ENCODE results near the gene POC1B.

POC1B gene

DNA sequence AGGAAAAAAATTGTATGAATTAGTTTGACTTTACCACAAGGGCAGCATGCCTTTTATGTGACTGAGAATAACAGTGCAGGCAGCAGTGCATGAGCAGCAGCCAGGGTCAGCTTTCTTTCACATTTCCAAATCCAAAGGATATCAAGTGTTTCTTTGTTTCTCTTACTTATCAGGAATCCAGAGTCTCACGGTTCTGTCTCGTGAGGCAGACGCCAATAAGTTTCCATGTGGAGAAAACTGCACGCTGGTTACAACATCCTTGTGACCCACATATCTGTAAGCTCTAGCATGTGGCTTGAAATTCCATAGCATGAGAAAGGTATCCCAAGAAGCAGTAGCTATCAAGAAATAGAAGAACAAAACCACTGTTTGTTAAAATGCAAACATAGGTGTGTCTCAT is 28.8 kb downstream of the POC1B start:
- DNase-seq (ENCODE audit: low spot score) = no peak

DNA sequence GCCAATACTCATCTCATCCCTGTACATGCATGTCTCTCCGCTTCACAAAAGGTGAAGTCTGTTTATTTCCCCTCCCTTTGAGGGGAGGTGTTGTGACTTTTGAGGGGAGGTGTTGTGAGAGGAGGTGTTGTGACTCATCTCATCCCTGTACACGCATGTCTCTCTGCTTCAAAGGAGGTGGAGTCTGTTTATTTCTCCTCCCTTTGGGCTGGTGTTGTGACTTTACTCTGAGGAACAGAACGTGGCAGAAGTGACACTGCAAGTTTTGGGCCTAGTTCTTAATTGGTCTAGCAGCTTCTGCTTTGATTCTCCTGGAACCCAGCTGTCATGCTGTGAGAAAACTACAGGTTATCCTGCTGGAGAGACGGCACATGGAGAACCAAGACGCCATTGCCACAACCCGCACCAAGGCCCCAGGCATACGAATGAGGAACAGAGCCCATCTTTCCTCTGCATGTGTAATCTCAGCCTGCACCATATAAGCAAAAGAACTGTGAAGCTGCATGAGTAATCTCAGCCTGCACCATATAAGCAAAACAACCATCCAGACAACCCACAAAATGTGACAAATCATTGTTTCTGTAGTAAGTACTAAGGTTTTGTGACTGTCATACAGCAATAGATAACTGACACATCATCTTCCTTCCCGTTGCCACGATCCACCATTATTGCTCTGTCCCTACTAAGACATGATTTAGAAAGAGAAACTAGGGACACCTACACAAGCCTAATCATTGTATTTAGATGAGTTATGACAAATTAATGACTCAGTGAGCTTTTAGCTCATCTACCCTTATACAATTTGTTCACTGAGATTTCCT is 31.2 kb downstream of the POC1B start:
- DNase-seq (ENCODE audit: low spot score) = no peak

DNA sequence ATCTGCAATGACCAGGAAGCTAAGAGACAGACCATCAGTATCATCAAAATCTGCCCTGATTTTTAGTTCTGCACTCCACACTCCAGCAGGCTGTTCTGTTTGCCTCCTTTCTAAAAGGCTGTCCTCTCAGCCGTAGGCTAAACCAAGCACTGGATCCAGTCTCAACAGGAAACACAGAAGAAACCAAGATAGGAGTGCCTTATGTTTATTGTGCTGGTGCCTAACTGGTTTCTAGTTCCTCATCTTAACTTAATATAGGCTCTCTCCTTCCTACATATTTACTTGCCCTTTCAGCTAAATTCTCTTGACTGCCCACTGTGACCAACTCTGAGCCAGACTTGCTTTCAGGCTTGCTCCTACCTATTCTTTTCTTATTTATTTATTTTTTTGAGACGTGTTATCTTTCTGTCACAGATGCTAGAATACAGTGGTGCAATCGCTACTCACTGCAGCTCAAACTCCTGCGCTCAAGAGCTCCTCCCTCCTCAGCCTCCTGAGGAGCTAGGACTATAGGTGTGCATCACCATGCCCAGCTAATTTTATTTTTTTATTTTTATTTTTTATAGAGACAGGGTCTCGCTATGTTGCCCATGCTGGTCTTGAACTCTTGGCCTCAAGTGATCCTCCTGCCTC is 32.1 kb downstream of the POC1B start:
- peak; percentile 35 for DNase-seq (ENCODE audit: low spot score)

DNA sequence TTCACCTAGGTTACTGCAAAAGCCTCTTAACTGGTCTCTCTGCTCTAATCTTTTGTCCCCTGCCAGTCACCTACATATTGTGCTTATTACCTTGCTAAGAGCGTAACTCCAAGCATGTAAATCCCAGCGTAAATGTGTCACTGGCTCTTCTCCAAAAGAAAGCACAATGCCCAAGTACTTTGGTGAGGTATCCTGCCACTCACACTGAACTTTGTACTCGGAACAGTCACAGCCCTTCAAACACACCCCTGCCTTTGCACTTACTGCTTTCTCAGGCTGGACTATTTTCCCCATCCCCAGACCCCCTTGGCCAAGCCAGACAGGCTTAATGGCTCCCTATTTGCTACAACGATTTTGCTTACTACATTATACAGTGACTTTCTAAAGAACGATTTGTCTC is 33.0 kb downstream of the POC1B start:
- DNase-seq (ENCODE audit: low spot score) = no peak

DNA sequence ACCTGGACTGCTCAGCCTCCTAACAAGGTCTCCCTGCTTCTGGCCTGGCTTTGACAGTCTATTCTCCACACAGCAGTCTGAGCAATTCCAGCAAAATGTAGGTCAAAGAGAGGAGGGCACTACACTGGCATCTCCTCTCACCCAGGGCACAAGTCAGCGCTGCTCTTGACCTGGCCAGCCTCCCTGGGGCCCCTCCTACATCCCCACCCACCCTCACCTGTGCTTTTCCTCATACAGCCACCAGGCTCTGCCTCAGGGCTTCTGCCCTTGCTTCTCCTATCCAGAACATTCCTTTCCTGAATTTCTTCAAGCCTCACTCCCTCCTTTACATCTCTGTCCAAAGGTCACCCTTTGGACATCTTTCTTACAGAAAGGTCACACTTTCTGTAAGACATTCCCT is 34.9 kb downstream of the POC1B start:
- no peak for DNase-seq (ENCODE audit: low spot score)

DNA sequence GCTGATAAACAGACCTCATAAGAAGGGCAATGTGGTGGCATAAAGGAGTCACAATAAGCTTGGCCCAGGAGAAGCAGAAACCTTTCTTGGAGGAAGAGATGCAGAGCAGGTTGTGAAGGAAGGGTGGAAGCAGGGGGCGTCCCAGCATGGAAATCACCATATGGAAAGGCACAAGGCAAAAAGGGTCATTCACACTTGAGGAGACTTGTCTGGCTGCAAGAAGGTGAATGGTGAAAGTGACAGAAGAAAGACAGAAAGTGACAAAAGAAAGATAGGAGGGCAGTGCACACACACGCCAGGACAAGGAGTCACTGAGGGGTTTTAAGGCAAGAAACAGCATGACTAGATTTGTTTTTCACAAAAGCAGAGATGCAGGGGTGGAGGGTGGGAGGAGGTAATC is 39.6 kb downstream of the POC1B start:
- no peak for DNase-seq (ENCODE audit: low spot score)

DNA sequence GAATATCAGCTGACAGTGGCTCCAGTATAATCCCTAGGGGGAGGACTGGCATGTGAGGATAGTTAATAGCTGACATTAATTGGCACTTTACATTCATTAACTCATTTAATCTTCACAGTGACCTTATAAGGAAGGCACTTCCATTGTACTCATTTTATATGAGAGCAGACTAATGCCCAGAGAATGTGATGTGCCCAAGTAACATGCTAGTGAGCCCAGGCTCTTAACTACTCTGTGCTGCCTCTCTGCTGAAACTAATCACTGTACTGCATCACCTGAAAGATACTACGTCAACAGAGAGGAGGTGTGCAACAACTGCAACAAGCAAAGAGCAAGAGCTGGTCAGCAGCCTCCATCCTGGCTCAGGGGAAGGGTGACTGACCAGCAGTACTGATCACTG is 41.4 kb downstream of the POC1B start:
- DNase-seq (ENCODE audit: low spot score) = no peak

DNA sequence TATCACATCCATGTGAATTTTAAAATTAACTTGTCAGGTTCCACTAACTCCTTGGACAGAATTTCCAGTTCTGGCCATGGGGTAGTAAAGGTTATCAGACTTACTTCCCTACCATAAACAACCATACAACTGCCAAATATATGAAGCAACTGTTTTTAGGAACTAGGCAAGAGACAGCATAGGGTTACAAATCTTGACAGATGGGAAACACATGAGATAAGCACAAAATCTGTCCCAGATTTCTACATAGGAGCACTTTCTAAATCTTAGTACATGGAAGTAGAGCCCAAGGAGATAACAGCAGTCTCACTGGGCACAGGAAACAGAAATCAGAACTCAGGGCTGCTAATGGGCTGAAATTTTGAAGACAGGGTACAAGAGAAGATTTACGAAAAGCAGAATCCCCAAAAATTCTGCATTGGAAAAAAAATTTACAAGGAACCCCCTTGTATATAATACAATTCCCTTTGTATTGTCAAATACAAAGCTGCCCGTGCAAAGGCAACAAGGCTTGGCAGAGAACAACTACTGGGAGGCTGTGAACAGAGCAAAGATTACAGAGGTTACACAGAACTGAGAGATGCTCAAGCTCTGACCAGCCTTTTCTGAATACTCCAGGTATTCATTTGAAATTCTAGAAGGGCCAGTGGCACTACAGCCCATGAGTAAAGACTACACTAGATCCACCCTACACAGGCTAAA is 44.5 kb downstream of the POC1B start:
- DNase-seq (ENCODE audit: low spot score) = no peak

DNA sequence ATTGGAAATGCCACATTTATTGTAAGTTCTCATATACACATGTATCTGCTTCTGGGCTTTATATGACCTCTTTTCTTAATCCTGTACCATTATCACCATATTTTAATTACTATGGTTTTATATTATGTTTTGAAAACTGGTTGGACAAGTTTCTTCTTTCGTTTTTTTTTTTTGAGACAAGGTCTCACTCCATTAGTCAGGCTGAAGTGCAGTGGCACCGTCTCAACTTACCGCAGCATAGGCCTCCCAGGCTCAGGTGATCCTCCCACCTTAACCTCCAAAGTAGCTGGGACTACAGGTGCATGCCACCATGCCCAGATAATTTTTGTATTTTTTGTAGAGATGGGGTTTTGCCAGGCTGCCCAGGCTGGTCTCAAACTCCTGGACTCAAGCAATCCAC is 45.9 kb downstream of the POC1B start:
- DNase-seq (ENCODE audit: low spot score) = no peak

DNA sequence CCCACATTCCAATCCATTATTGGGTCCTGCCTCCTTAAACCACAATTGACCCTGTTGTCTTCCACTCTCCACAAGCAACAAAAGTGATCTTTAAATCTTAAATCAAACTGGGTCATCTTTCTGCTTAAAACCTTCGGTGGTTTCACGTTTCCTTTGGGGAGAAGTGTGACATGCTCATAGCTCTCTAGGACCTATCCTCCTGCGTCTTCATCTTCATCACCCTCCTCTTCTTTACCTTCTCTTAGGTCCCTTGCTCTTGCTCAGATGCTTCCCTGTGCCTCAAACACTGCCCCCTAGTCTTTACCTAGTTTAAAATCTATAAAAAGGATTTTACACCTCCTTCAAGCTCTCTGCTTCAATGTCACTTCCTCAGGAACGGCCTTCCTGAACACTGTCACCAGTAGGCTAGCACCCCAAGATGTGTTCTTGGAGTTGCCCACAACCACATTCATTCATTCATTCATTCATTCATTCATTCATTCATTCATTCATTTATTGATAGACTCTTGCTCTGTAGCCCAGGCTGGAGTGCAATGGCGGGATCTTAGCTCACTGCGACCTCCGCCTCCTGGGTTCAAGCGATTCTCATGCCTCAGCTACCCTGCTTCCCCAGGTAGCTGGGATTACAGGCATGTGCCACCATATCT is 48.1 kb downstream of the POC1B start:
- DNase-seq (ENCODE audit: low spot score) = no peak

DNA sequence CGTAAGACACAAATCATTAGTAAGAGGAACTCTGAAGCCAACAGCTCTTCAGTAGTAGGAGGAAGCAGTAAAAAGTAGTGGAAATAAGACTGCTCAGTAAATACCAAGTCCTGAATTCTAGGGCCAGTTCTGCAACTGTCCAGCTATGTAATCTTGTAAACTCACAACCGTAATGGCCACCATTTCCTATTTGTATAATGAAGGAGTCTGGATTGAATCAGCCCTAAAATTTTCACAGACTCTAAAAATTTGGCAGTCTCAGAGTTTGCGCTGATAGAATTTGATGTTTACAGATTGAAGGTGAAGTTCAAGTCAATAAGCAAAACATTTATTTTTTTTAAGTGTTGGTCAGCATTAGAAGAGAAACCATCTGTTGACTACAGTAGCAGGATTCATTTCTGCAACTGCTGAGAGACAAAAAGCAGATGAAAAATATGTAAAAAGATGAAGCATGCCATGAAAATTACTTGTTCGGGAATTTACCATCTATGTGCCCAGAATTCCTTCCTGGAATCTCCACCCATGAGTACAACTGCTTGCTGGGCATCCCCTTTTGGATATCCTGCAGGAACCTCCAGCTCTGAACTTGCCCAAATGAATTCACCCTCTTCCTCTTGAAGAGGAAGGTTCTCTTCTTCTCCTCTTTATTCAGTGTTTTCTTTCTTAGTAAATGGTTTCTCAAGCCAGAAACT is 48.8 kb downstream of the POC1B start:
- no peak for DNase-seq (ENCODE audit: low spot score)

DNA sequence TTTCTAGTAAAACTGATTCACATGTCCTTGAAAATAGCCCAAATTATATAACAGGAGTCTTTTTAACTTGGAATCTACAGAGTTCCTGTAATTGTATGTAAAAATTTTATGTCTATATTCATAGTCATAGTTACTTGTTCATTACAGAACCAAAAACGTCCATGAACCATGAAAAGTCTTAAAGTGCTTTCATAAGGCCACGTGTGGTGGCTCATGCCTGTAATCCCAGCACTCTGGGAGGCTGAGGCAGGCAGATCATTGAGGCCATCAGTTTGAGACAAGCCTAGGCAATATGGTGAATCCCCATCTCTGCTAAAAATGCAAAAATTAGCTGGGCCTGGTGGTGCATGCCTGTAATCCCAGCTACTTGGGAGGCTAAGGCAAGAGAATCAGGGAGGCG is 49.6 kb downstream of the POC1B start:
- no peak for DNase-seq (ENCODE audit: low spot score)

DNA sequence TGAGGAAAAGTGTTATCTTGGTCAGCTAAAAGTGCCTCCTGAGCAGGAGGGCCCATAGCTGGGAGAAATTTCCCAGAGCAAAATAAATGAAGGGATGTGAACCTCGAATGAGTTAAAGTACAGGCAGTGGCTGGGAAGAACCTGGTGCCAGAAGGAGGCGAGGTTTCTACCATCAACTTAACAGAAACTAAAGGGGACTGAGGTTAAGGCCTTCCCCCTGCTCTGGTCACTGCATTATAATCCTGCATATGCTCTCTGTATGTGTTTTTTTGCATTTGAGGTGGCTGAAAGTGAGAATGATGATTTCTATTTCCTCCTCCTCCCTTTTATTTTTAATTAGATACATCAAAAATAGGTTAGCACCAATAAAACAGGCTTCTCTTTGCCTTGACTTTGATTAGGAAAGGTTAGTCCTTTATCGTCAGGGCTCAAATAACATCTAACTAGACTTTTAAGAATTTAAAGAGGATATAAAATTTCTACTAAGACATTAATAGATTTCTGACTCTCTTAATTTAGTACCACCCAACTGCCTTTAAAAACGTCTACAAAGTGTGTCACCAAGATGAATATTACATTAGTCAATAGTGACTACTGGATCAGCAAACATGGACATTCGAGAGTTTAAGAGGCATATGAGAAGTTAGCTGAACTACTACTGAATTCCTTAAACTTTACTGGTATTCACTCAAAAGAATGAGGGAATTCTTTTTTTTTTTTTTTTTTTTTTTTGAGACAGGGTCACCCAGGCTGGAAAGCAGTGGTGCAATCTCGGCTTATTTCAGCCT is 50.5 kb downstream of the POC1B start:
- no peak for DNase-seq (ENCODE audit: low spot score)

DNA sequence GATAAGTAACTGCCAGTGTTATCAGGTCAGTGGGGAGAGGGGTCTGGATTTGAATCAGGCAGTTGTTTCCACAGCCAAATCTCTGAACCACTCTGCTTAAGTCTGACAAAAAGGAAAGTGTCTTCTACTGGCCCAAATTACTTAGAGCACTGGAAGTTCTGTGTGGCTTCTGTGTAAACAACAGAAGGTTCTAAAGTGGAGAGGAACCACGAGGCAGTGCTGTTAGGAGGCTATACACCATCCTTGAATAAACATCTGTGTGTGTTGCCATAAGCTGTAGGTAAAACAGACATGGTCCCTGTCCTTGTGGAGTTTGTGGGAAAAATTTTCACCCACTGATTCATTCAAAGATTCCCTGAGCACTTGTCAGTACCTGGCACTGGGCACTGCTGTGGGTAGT is 51.2 kb downstream of the POC1B start:
- DNase-seq (ENCODE audit: low spot score) = no peak

DNA sequence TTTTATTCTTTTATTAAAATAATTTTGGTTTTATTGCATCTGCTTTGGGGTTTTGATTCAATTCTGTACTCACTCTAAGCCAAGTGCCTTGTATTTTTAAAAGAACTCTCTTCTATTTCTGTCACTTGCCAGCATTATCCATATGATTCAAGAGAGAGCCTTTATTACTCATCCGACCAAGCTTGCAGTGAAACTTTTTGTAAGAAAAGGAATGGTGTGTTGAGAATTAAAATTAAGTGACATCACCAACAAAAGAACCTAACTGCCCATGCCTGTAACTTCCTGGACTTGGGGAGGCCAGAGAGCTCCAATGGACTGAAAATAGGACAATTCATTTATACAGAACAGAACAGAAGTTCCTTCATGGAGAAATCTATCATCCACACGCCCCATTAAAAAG is 53.3 kb downstream of the POC1B start:
- no peak for DNase-seq (ENCODE audit: low spot score)

DNA sequence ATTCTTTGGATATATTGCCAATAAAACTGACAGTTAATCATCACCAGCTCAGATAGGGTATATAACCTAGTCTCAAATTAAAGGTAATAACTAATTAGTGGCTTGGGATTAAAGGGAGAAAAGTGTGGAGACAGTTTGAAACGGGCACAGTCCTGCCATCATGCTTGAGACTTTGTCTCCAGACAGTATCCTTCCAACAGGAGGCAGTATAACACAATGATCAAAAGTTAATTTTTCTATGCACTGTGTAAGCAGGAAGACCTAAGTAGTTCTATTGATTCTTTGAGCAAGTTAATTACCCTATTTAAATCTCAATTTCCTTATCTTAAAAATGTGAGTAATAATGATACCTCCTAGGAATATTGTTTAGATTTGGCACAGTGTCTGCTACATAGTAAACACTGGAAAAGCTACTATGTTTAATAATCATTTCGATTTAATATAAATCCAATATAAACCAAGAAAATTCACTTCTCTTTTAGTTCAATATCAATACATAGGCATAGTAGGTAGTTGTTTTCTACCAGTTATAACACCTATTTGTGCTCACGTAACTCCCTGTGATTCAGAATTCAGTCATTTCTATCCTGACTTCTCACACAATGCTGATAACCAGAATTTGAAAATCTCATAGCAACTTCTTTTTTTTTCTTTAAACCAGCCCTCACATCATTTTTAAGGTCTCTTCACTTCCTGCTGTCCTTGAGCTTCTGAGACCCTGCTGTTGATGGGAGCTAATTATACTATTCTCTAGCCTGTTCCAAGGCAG is 54.9 kb downstream of the POC1B start:
- DNase-seq (ENCODE audit: low spot score) = peak; percentile 18

DNA sequence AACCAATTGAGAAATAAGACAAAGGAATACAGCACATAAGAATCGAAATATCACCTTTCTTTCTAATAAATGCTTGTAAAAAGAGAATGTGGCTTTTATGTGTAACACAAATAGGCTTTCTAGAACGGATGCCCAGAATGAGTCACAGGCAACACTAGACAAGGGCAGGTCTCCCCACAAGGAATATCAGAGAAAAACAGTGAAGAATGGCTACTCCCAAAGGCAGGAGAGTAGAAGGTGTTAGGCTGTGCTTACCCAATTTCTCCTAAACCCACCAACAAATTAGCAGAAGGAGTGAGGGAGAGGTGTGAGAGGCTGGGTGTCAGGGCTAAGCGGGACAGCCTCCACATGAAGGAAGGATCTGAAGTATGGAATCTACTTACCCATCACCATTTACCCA is 56.5 kb downstream of the POC1B start:
- no peak for DNase-seq (ENCODE audit: low spot score)

DNA sequence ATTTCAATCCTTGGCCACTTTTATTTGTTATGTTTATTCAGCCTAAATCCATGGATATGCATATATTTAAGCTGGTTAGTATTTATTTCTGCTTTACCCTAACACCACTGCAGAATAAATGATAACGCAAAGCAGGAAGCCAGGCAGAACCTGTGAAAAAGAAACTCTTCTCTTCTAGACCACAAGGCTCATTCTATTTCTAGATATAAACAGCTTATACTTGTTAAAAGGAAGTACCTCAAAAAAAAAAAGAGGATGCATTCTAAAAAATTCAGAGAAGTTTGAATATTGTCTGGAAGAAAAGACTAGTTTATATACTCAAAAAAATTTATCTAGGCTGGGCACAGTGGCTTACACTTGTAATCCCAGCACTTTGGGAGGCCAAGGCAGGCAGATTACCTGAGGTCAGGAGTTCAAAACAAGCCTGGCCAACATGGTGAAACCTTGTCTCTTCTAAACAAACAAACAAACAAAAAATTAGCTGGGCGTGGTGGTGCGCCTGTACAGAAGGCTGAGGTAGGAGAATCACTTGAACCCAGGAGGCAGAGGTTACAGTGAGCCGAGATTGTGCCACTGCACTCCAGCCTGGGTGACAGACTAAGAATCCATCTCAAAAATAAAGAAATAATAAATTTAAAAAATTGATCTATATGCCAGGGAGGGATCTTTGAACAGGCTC is 57.1 kb downstream of the POC1B start:
- peak; percentile 28 for DNase-seq (ENCODE audit: low spot score)

DNA sequence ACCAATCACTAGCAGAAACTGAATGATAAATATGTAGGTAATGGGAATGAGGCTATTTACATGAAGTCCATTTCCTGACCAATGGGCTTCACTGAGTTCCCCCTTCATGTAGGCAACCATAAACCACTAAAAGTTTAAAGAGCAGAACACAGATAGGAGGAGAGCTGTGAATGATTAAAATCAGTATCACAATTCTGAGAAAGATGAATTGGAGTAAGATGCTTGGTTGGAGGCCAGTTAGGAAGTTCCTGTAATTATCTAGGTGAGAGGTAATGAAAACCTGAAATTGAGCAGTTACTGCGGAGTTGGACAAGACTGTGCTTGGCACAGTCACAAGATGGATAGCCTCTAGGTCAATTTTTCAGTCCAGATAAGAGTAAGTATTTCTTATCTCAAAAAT is 57.8 kb downstream of the POC1B start:
- DNase-seq (ENCODE audit: low spot score) = no peak

Data from germinal center (tissue), 1 donor.